Measurements from ENCODE around the gene PGGHG. TPM values are rescaled to one million over a fixed set of nuclear protein-coding genes. Genes with fewer than 3 reads are reported as not detected.

Gene PGGHG
- total and polyA plus RNA-seq, 10 of the 15 experiments (the other 5 are each of a cell fraction or from before 2014, with no cell fraction given): 0.10 to 8.3 (median 1.8) TPM

- TF ChIP-seq RELB (IDR thresholded peaks at IDR 0.05; ENCODE audit: low read depth) (peak; percentile 91), FOXM1 (IDR thresholded peaks at IDR 0.05; ENCODE audit: low read depth, low read length) (peak; percentile 96), POLR2A (IDR thresholded peaks at IDR 0.05; ENCODE audit: low read depth, low read length) (no peak; the same call in 1 of the 2 replicates), TBL1XR1 (IDR thresholded peaks at IDR 0.05; ENCODE audit: low read depth, low read length) (peak; percentile 71; the same call in 1 of the 2 replicates), NFIC (IDR thresholded peaks at IDR 0.05; ENCODE audit: low read depth, low read length) (peak; percentile 96), MAX (IDR thresholded peaks at IDR 0.05; ENCODE audit: low read depth, low read length) (peak; percentile 17; the same call in 1 of the 2 replicates), IRF4 (IDR thresholded peaks at IDR 0.05; ENCODE audit: low read depth, low read length) (peak; percentile 100), KLF5 (IDR thresholded peaks at IDR 0.05; ENCODE audit: partially characterized antibody) (peak; percentile 91), STAT1 (conservative IDR thresholded peaks at IDR 0.05) (no peak), IKZF1 (conservative IDR thresholded peaks at IDR 0.05) (peak; percentile 89), ZNF274 (IDR thresholded peaks at IDR 0.05; ENCODE audit: insufficient read depth, insufficient read length) (no peak), MTA2 (IDR thresholded peaks at IDR 0.05; ENCODE audit: low read depth) (peak; percentile 92), NR2C2 (IDR thresholded peaks at IDR 0.05; ENCODE audit: borderline replicate concordance, control insufficient read depth, insufficient read length, low read depth) (no peak), JUNB (IDR thresholded peaks at IDR 0.05) (peak; percentile 97), ZNF207 (IDR thresholded peaks at IDR 0.05; ENCODE audit: borderline replicate concordance) (peak; percentile 55; the same call in 1 of the 2 replicates), NFYA (IDR thresholded peaks at IDR 0.05; ENCODE audit: borderline replicate concordance, low read depth, low read length) (no peak), E2F8 (IDR thresholded peaks at IDR 0.05; ENCODE audit: low read depth, partially characterized antibody) (no peak), RCOR1 (conservative IDR thresholded peaks at IDR 0.05; ENCODE audit: low read depth, low read length) (0 out of 2 replicates have a peak, but pooled peaks have one; percentile 82), CREB1 (IDR thresholded peaks at IDR 0.05; ENCODE audit: low read depth) (peak; percentile 64), MTA3 (IDR thresholded peaks at IDR 0.05; ENCODE audit: borderline replicate concordance, low read length) (peak; percentile 97), TCF3 (IDR thresholded peaks at IDR 0.05; ENCODE audit: borderline replicate concordance, insufficient read depth, low read depth, low read length) (peak; percentile 88; the same call in 1 of the 2 replicates), TCF12 (IDR thresholded peaks at IDR 0.05; ENCODE audit: low read depth, low read length) (peak; percentile 94), NFYB (IDR thresholded peaks at IDR 0.05; ENCODE audit: insufficient read depth, low read depth, low read length) (no peak), YY1 (IDR thresholded peaks at IDR 0.05; ENCODE audit: low read depth, low read length) (peak; percentile 25; the same call in 1 of the 2 replicates), HDGF (IDR thresholded peaks at IDR 0.05) (no peak), IKZF2 (IDR thresholded peaks at IDR 0.05) (peak; percentile 94 to 95)
- TF ChIP-seq, protein P1, sequence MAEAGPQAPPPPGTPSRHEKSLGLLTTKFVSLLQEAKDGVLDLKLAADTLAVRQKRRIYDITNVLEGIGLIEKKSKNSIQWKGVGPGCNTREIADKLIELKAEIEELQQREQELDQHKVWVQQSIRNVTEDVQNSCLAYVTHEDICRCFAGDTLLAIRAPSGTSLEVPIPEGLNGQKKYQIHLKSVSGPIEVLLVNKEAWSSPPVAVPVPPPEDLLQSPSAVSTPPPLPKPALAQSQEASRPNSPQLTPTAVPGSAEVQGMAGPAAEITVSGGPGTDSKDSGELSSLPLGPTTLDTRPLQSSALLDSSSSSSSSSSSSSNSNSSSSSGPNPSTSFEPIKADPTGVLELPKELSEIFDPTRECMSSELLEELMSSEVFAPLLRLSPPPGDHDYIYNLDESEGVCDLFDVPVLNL (IDR thresholded peaks at IDR 0.05; ENCODE audit: low read depth, low read length): no peak
Measured at GRCh38 chr11:269146-269890, 19.6 kb upstream of the PGGHG start (continued).

All from GM12878 (cell line).